GM12878 (cell line): ENCODE measurements around the gene COX5A. TPM values are rescaled to one million over a fixed set of nuclear protein-coding genes. Genes with fewer than 3 reads are reported as not detected.

Source experiments
- ATAC-seq: fragments of 200-7000 bp; cut with Tn5 transposase; 3 replicates; pipeline ENCODE4 v1.9.1; 2020; ENCODE audit warnings: mild to moderate bottlenecking, moderate library complexity
- BruUV-seq: library from RNA; stranded (reverse); fragments of 400-500 nt; replicated peaks from 2 replicates; lab custom pipeline; 2021; lab: Mats Ljungman, UMichigan
- CTCF ChIA-PET: fragments of 300-600 bp; sonication (Branson Sonifier 250); formaldehyde crosslinking; extraction: SDS; loops from one replicate; lab custom pipeline; 2021; ENCODE audit warnings: inconsistent platforms; lab: Yijun Ruan, JAX
- POLR2A ChIA-PET: fragments of 350-600 bp; formaldehyde crosslinking; extraction: SDS; loops from one replicate; lab custom pipeline; 2021; ENCODE audit warnings: inconsistent platforms; lab: Charles Lee
- RAD21 ChIA-PET: fragments of 300-600 bp; sonication (Branson Sonifier 250); formaldehyde crosslinking; loops from one replicate; lab custom pipeline; 2023; ENCODE audit warnings: antibody characterized with exemption; ENCODE audit not compliant: unreplicated experiment; lab: Charles Lee
- SMC1A ChIA-PET: fragments of 300-600 bp; sonication (Branson Sonifier 250); formaldehyde crosslinking; loops from one replicate; lab custom pipeline; 2023; ENCODE audit not compliant: unreplicated experiment, uncharacterized antibody; lab: Charles Lee
- DNase-seq: peaks from one replicate; pipeline ENCODE4 v3.0.0-alpha.2; 2011; ENCODE audit warnings: low read depth, low spot score
- FAIRE-seq: peaks from 3 replicates; lab custom pipeline; 2011; peaks lifted over from hg19 to GRCh38; lab: Jason Lieb, UNC
- H2AFZ ChIP-seq: 2 replicates; pipeline ENCODE4 v1.6.0; 2011; ENCODE audit warnings: low read depth, low read length, control low read depth; ENCODE audit not compliant: control insufficient read depth
- H3K27ac ChIP-seq: 2 replicates; pipeline ENCODE4 v1.5.1; 2011; ENCODE audit warnings: control low read depth; ENCODE audit not compliant: control insufficient read depth, insufficient read depth
- H3K27me3 ChIP-seq, 2 experiments: replicated peaks in 1 of 2; 2 replicates each; pipeline versions ENCODE4 v1.6.0 to v1.6.1; 2011; ENCODE audit warnings: low read length in 1 of 2; ENCODE audit not compliant: control insufficient read depth in 2 of 2, insufficient read depth in 2 of 2
- H3K36me3 ChIP-seq, 2 experiments: 2 replicates each; pipeline ENCODE4 v1.5.1; 2011; ENCODE audit warnings: low read length in 1 of 2; ENCODE audit not compliant: control insufficient read depth in 2 of 2, insufficient read depth in 2 of 2
- H3K4me1 ChIP-seq: 2 replicates; pipeline ENCODE4 v1.6.1; 2011; ENCODE audit warnings: mild to moderate bottlenecking, low read length, moderate library complexity, mixed read lengths; ENCODE audit not compliant: control insufficient read depth, insufficient read depth
- H3K4me2 ChIP-seq: 2 replicates; pipeline ENCODE4 v1.6.0; 2011; ENCODE audit warnings: control low read depth; ENCODE audit not compliant: control insufficient read depth, insufficient read depth
- H3K4me3 ChIP-seq: fragments of 200-600 bp; sonication (generic); 2 replicates; pipeline ENCODE4 v1.5.1; 2016
- H3K79me2 ChIP-seq: 2 replicates; pipeline ENCODE4 v1.6.0; 2011; ENCODE audit warnings: low read length; ENCODE audit not compliant: control insufficient read depth, insufficient read depth
- H3K9ac ChIP-seq: 2 replicates; pipeline ENCODE4 v1.8.0; 2011; ENCODE audit warnings: low read length, control low read depth, mixed read lengths; ENCODE audit not compliant: control insufficient read depth, insufficient read depth
- H3K9me3 ChIP-seq: replicated peaks from 3 replicates; pipeline ENCODE4 v1.5.1; 2011; ENCODE audit warnings: mild to moderate bottlenecking, low read length; ENCODE audit not compliant: control insufficient read depth, insufficient read depth
- H4K20me1 ChIP-seq: 2 replicates; pipeline ENCODE4 v1.6.0; 2011; ENCODE audit not compliant: control insufficient read depth, insufficient read depth
- KAT2A ChIP-seq: conservative IDR thresholded peaks from 2 replicates; pipeline ENCODE4 v1.6.1; 2011; ENCODE audit warnings: low read depth, low read length; ENCODE audit not compliant: control insufficient read depth
- PAX8 ChIP-seq: fragments of 450-650 bp; IDR thresholded peaks from 2 replicates; pipeline ENCODE4 v1.6.1; 2017; ENCODE audit warnings: mild to moderate bottlenecking, moderate library complexity
- POU2F2 ChIP-seq: IDR thresholded peaks from 3 replicates; pipeline ENCODE4 v1.6.1; 2011; ENCODE audit warnings: low read depth, mild to moderate bottlenecking, low read length, borderline replicate concordance
- SUPT20H ChIP-seq: IDR thresholded peaks from 2 replicates; pipeline ENCODE4 v1.6.1; 2011; ENCODE audit warnings: low read depth, mild to moderate bottlenecking, low read length, moderate library complexity, borderline replicate concordance; ENCODE audit not compliant: control insufficient read depth
- WGBS: methylation state at CpG from one replicate; pipeline ENCODE4 v1.1.6; 2016; ENCODE audit warnings: low lambda C conversion rate; ENCODE audit not compliant: insufficient replicate concordance, insufficient coverage; ENCODE audit errors: missing lambda C conversion rate; 5-methylcytosine and 5-hydroxymethylcytosine counted together
- in situ Hi-C: fragments of 300-500 bp; cut with MboI; formaldehyde crosslinking; loops from 9 replicates; pipeline ENCODE4 v1.14.3; 2018; ENCODE audit warnings: mixed read lengths
- intact Hi-C: fragments of 100-400 bp; cut with micrococcal nuclease; formaldehyde crosslinking; loops from one replicate; pipeline ENCODE4 v1.14.2; 2022; ENCODE audit not compliant: unreplicated experiment
- polyA plus RNA-seq, 11 experiments: library from polyadenylated mRNA; depleted of rRNA in 4 of 11; unstranded in 6 of 11; stranded (reverse) in 5 of 11; fragments of >200 nt; fragmentation: Nextera tagmentation in 4 of 11; fragmentation: Illumina TruSeq in 1 of 11; extraction: Ambion mirVana in 4 of 11; extraction: Trizol in 1 of 11; gene quantifications; 1 replicate in 1 of 11; 2 replicates in 10 of 11; pipeline versions ENCODE4 v1.2.1 to v1.2.3, GENCODE V29; 2011 to 2016; ENCODE audit warnings: inconsistent platforms in 2 of 11, missing spikeins in 2 of 11, low read depth in 1 of 11
- total RNA-seq, 4 experiments: library from RNA; depleted of rRNA in 3 of 4; stranded (reverse); fragments of >200 nt in 3 of 4; fragmentation: Illumina TruSeq in 1 of 4; extraction: Trizol in 1 of 4; gene quantifications; 2 replicates each; pipeline versions ENCODE4 v1.2.1 to v1.2.3, GENCODE V29; 2013 to 2021

Gene COX5A
- total and polyA plus RNA-seq, 10 of the 15 experiments (the other 5 are each of a cell fraction or from before 2014, with no cell fraction given) = 84.5 to 1,218 (median 392) TPM

DNA sequence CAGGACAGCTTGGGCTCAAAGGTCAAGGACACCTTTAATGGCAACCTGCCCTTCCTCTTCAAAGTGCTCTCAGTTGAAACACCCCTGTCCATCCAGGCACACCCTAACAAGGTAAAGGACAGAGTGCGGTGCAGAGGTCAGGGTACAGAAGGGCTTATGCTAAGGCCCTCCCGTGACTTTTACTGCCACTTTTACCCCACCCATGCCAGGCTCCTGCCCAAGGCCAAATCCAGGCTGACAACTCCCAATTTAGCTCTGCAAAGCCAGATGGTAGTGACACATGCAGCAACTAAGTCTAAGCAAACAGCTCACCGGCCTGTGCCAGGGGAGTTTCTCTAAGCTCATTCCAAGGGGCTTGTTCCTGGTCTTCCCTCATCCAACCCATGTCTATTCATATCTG, 46.4 kb downstream of the COX5A start:
- CTCF ChIA-PET = interaction anchor here (1.0 to 4.5 kb wide), 4 partner anchors 10 to 254 kb away, joined by 3 to 37 read pairs (median 4); no protein-coding TSS in a partner anchor
- RAD21 ChIA-PET = interaction anchor here (1.1 to 1.8 kb wide), 2 partner anchors 10 to 22 kb away, joined by 3 to 4 read pairs; no protein-coding TSS in a partner anchor
- H3K4me2 ChIP-seq = peak overlapping the region; percentile 85; the same call in 1 of the 2 replicates
- 100% methylated on average over 3 of the region's 3 CpGs for WGBS
- BruUV-seq = no TSS peak
- no peak for DNase-seq
- FAIRE-seq = no peak
- H3K27me3 ChIP-seq = no peaks in the 10 kb centered on the region
- no peak overlapping the region for H3K9ac ChIP-seq
- SMC1A ChIA-PET = interaction anchor here (1.1 to 1.7 kb wide), 2 partner anchors 11 to 22 kb away, joined by 6 to 9 read pairs; no protein-coding TSS in a partner anchor
- no peak for ATAC-seq
- POLR2A ChIA-PET = interaction anchor here (1.9 kb wide), 1 partner anchor 11 kb away, joined by 7 read pairs; no protein-coding TSS in a partner anchor
- in situ Hi-C loops = no loop called here
- intact Hi-C loops = no loop called here
- no peak overlapping the region for H3K4me3 ChIP-seq
- no peaks in the 10 kb centered on the region for H3K9me3 ChIP-seq
- H3K79me2 ChIP-seq = peaks cover 12% of the 10 kb centered on the region
- no peak overlapping the region for H3K27ac ChIP-seq
- TF ChIP-seq KAT2A = no peak
- H3K36me3 ChIP-seq = peaks cover 0 to 10% of the 10 kb centered on the region in 2 experiments
- no peak overlapping the region for H2AFZ ChIP-seq
- peaks cover 25% of the 10 kb centered on the region for H3K4me1 ChIP-seq
- H4K20me1 ChIP-seq = no peaks in the 10 kb centered on the region

GRCh38 chr15:74890665-74890960, 47.3 kb downstream of the COX5A start:
- TF ChIP-seq POU2F2 (no peak), SUPT20H (no peak), PAX8 (no peak)
- peak overlapping the region; percentile 85 for H3K4me2 ChIP-seq
- BruUV-seq = no TSS peak
- DNase-seq (no peak), ATAC-seq (no peak), FAIRE-seq (no peak)
- 0% methylated on average over 1 of the region's 1 CpG for WGBS
- ChIA-PET POLR2A (interaction anchor here (0.5 kb wide), 1 partner anchor 31 kb away, joined by 4 read pairs; no protein-coding TSS in a partner anchor), SMC1A (interaction anchor here (0.9 to 1.7 kb wide), 3 partner anchors 9 to 21 kb away, joined by 3 to 7 read pairs (median 6); no protein-coding TSS in a partner anchor), CTCF (interaction anchor here (1.6 to 4.5 kb wide), 2 partner anchors 10 to 13 kb away, joined by 8 to 37 read pairs; no protein-coding TSS in a partner anchor), RAD21 (interaction anchor here (1.8 kb wide), 1 partner anchor 21 kb away, joined by 4 read pairs; no protein-coding TSS in a partner anchor)
- peak overlapping the region; percentile 66 for H3K27ac ChIP-seq
- H3K79me2 ChIP-seq = peaks cover 12% of the 10 kb centered on the region
- peaks cover 0 to 6% of the 10 kb centered on the region in 2 experiments; a peak in 2 of 4 replicates for H3K36me3 ChIP-seq
- intact Hi-C loops = no loop called here
- H2AFZ ChIP-seq = no peak overlapping the region
- no peaks in the 10 kb centered on the region for H4K20me1 ChIP-seq
- H3K9ac ChIP-seq = peak overlapping the region; percentile 84
- peak overlapping the region; percentile 83 for H3K4me3 ChIP-seq
- no peaks in the 10 kb centered on the region for H3K9me3 ChIP-seq
- peaks cover 25% of the 10 kb centered on the region for H3K4me1 ChIP-seq
- in situ Hi-C loops = no loop called here
- no peaks in the 10 kb centered on the region for H3K27me3 ChIP-seq
